B cell (primary cell): ENCODE measurements around the gene PDE4C. TPM values are rescaled to one million over a fixed set of nuclear protein-coding genes. Genes with fewer than 3 reads are reported as not detected.

Experiments used
- ATAC-seq: fragments of 200-7000 bp; cut with Tn5 transposase; one replicate; pipeline ENCODE4 v1.10.0; 2021; ENCODE audit warnings: low read depth, mild to moderate bottlenecking, moderate number of reproducible peaks, moderate library complexity
- CTCF ChIA-PET: fragments of 350-600 bp; sonication (Branson Sonifier 250); formaldehyde crosslinking; loops from one replicate; lab custom pipeline; 2021; ENCODE audit warnings: antibody characterized with exemption, inconsistent platforms; lab: Charles Lee
- POLR2A ChIA-PET: fragments of 350-600 bp; sonication (Branson Sonifier 250); formaldehyde crosslinking; loops from one replicate; lab custom pipeline; 2021; ENCODE audit warnings: antibody characterized with exemption; lab: Charles Lee
- DNase-seq: peaks from one replicate; pipeline ENCODE4 v3.0.0; 2013
- H2AFZ ChIP-seq: 2 replicates; pipeline ENCODE4 v1.6.1; 2012; ENCODE audit warnings: mild to moderate bottlenecking, low read depth, low read length; ENCODE audit not compliant: insufficient read depth, poor library complexity, severe bottlenecking
- H3K27ac ChIP-seq, 2 donors: 1 replicate in 1 of 2; 2 replicates in 1 of 2; pipeline ENCODE4 v1.5.1; 2012 to 2013; ENCODE audit warnings: low read length in 2 of 2, mild to moderate bottlenecking in 2 of 2, moderate library complexity in 1 of 2
- H3K27me3 ChIP-seq, 4 experiments: fragments of 200-600 bp in 1 of 4; sonication (generic) in 1 of 4; replicated peaks in 1 of 4; 1 replicate in 2 of 4; 2 replicates in 2 of 4; pipeline versions ENCODE4 v1.6.1 to v1.7.0; 2013 to 2016; ENCODE audit warnings: low read length in 3 of 4, mild to moderate bottlenecking in 2 of 4, mixed read lengths in 1 of 4, moderate library complexity in 1 of 4; ENCODE audit not compliant: insufficient read depth in 4 of 4, control insufficient read depth in 3 of 4; ENCODE audit errors: control extremely low read depth in 1 of 4
- H3K36me3 ChIP-seq, 2 experiments: replicated peaks in 1 of 2; 1 replicate in 1 of 2; 2 replicates in 1 of 2; pipeline versions ENCODE4 v1.6.1 to v1.7.1; 2013; ENCODE audit warnings: low read length in 1 of 2; ENCODE audit not compliant: insufficient read depth in 2 of 2, control insufficient read depth in 1 of 2; ENCODE audit errors: control extremely low read depth in 1 of 2, extremely low read depth in 1 of 2
- H3K4me1 ChIP-seq, 2 donors: fragments of 200-600 bp in 1 of 2; sonication (generic) in 1 of 2; 1 replicate in 1 of 2; 2 replicates in 1 of 2; pipeline versions ENCODE4 v1.5.1 to v1.6.1; 2013 to 2017; ENCODE audit warnings: low read length in 2 of 2; ENCODE audit not compliant: control insufficient read depth in 2 of 2, insufficient read depth in 2 of 2
- H3K4me2 ChIP-seq: replicated peaks from 2 replicates; pipeline ENCODE3; 2012; ENCODE audit warnings: mild to moderate bottlenecking, low read depth, low read length; ENCODE audit not compliant: poor library complexity, severe bottlenecking
- H3K4me3 ChIP-seq, 5 experiments: fragments of 200-600 bp in 1 of 5; sonication (generic) in 1 of 5; 1 replicate in 3 of 5; 2 replicates in 2 of 5; pipeline versions ENCODE4 v1.5.1 to v1.7.0; 2011 to 2016; ENCODE audit warnings: low read length in 4 of 5, mild to moderate bottlenecking in 4 of 5, low read depth in 2 of 5, control low read depth in 1 of 5, moderate library complexity in 1 of 5; ENCODE audit not compliant: insufficient read depth in 1 of 5; ENCODE audit errors: control extremely low read depth in 1 of 5, extremely low read depth in 1 of 5
- H3K79me2 ChIP-seq: fragments of 200-600 bp; sonication (generic); one replicate; pipeline ENCODE4 v1.6.0; 2016; ENCODE audit warnings: low read length; ENCODE audit not compliant: control insufficient read depth, insufficient read depth
- H3K9ac ChIP-seq: fragments of 200-600 bp; sonication (generic); 2 replicates; pipeline ENCODE4 v1.6.1; 2017; ENCODE audit warnings: mild to moderate bottlenecking, low read length, moderate library complexity
- H3K9me3 ChIP-seq, 3 donors: one replicate each; pipeline versions ENCODE4 v1.6.1 to v1.7.1; 2013; ENCODE audit warnings: low read length in 2 of 3; ENCODE audit not compliant: control insufficient read depth in 2 of 3, insufficient read depth in 1 of 3; ENCODE audit errors: control extremely low read depth in 1 of 3
- H4K20me1 ChIP-seq: 2 replicates; pipeline ENCODE4 v1.6.0; 2012; ENCODE audit warnings: mild to moderate bottlenecking, low read length; ENCODE audit not compliant: insufficient read depth, control insufficient read depth, poor library complexity, severe bottlenecking
- H3K27ac Mint-ChIP-seq: one replicate; pipeline ENCODE4 v1.8.0; 2021; ENCODE audit warnings: mixed read lengths
- H3K27me3 Mint-ChIP-seq: one replicate; pipeline ENCODE4 v1.8.0; 2021; ENCODE audit warnings: mixed read lengths
- H3K4me1 Mint-ChIP-seq: one replicate; pipeline ENCODE4 v1.8.0; 2021; ENCODE audit warnings: mixed read lengths
- H3K4me3 Mint-ChIP-seq: one replicate; pipeline ENCODE4 v1.8.0; 2021; ENCODE audit warnings: mixed read lengths
- H3K9me3 Mint-ChIP-seq: one replicate; pipeline ENCODE4 v1.8.0; 2022; ENCODE audit warnings: mixed read lengths; ENCODE audit not compliant: insufficient read depth
- EZH2 ChIP-seq: IDR thresholded peaks from 2 replicates; pipeline ENCODE4 v1.6.1; 2012; ENCODE audit warnings: borderline replicate concordance, low read depth, mild to moderate bottlenecking, moderate library complexity, low read length; ENCODE audit not compliant: insufficient read depth, poor library complexity, severe bottlenecking
- WGBS: methylation state at CpG from one replicate; pipeline ENCODE4 v1.1.5; 2013; ENCODE audit warnings: missing lambda C conversion rate; ENCODE audit not compliant: insufficient coverage; 5-methylcytosine and 5-hydroxymethylcytosine counted together
- intact Hi-C: fragments of 100-400 bp; cut with micrococcal nuclease; formaldehyde crosslinking; loops from one replicate; pipeline ENCODE4 v1.10.0; 2022
- polyA plus RNA-seq: library from polyadenylated mRNA; depleted of rRNA; stranded (reverse); fragments of >200 nt; gene quantifications from 2 replicates; pipeline ENCODE4 v1.2.3, GENCODE V29; 2012
- total RNA-seq, 2 donors: library from RNA; stranded (reverse); fragments of 120-200 nt in 1 of 2; gene quantifications; 1 replicate in 1 of 2; 2 replicates in 1 of 2; pipeline versions ENCODE4 v1.2.3 to v1.2.4, GENCODE V29; 2013 to 2022
- TF ChIP-seq, protein P1 (sequence below): fragments of 200-600 bp; IDR thresholded peaks from one replicate; pipeline ENCODE4 v1.8.0; 2022; ENCODE audit warnings: antibody characterized with exemption, mild to moderate bottlenecking

Gene PDE4C
- total and polyA plus RNA-seq, 2 donors (not counting 1 experiment from before 2014, with no cell fraction given): not detected

DNA sequence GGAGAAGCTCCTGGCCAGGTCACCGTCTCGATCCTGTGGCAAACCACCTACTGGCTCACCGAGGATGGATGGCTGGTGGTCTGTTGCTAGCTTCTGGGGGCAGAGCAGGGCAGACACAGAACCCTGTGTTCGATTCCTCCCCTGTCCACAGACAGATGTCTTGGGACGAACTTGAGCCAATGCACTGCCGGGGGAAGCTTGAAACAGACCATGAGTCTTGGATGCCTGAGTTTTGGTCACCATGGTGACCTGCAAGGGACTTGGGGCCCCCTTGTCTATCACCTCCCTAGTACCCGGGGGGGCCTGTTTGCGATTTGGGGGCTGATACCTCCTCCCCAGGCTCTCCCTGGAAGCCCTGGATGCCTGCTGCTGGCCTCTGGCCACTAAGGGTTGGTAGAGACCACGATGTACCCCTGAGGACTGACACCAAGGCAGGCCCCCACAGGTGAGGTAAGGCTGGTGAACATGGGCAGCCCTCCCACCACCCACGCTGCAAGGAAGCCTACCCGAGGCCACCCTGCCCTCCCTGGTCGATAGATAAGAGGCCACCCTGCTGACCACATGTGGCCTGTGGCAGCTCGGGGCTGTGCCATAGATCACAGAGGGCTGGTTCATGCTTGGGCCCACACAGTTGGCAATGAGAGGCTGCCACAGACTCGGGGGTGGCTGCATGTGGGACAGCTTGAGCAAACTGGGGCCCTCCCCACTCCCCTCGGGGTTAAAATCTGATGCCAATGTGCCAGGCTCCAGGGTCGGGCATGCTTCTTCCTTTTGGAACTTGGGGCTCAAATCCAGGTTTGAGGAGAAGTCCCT, 37.3 kb upstream of the PDE4C start:
- Histone ChIP-seq H3K9me3 (no peaks in the 10 kb centered on the region), H3K4me2 (no peak overlapping the region), H2AFZ (no peak overlapping the region), H3K27ac (no peak overlapping the region), H3K79me2 (peaks cover 80% of the 10 kb centered on the region), H4K20me1 (peaks cover 97% of the 10 kb centered on the region), H3K9ac (no peak overlapping the region), H3K36me3 (peaks cover 0 to 64% of the 10 kb centered on the region in 2 experiments), H3K4me3 (no peak overlapping the region), H3K4me1 (no peaks in the 10 kb centered on the region), H3K27me3 (no peaks in the 10 kb centered on the region)
- no peak for TF ChIP-seq EZH2
- TF ChIP-seq, protein P1, sequence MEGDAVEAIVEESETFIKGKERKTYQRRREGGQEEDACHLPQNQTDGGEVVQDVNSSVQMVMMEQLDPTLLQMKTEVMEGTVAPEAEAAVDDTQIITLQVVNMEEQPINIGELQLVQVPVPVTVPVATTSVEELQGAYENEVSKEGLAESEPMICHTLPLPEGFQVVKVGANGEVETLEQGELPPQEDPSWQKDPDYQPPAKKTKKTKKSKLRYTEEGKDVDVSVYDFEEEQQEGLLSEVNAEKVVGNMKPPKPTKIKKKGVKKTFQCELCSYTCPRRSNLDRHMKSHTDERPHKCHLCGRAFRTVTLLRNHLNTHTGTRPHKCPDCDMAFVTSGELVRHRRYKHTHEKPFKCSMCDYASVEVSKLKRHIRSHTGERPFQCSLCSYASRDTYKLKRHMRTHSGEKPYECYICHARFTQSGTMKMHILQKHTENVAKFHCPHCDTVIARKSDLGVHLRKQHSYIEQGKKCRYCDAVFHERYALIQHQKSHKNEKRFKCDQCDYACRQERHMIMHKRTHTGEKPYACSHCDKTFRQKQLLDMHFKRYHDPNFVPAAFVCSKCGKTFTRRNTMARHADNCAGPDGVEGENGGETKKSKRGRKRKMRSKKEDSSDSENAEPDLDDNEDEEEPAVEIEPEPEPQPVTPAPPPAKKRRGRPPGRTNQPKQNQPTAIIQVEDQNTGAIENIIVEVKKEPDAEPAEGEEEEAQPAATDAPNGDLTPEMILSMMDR: no peak
- 90% methylated on average over 16 of the region's 16 CpGs for WGBS
- Mint-ChIP-seq H3K27ac (no peak overlapping the region), H3K4me1 (peaks cover 1% of the 10 kb centered on the region), H3K4me3 (no peak overlapping the region), H3K9me3 (no peaks in the 10 kb centered on the region), H3K27me3 (no peaks in the 10 kb centered on the region)
- intact Hi-C loops: no loop called here
- ChIA-PET POLR2A (no interaction called here), CTCF (interaction anchor here (1.4 to 1.8 kb wide), 3 partner anchors 9 to 16 kb away, joined by 5 to 9 read pairs (median 5); no protein-coding TSS in a partner anchor)
- DNase-seq (peak; percentile 52), ATAC-seq (no peak)

DNA sequence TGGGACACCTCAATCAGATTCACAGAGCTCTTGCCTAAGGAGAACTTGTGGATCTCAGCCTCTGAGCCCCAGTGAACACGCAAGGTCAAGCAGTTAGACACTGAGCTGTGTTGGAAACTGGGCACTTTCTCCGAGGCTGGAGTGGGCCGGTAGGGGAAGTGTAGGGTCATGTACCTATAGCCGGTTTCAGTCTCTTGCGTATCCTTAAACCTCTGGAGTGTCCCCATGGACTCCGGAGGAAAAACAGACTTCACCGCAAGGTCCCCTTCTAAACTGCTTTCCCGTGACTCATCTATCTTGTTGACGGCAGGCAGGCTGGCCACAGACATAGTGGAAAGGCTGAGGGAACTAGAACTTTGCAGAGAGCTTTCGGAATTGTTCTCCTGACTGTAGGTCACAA, 36.7 kb upstream of the PDE4C start:
- no peak overlapping the region for H3K9ac ChIP-seq
- Mint-ChIP-seq H3K9me3 (no peaks in the 10 kb centered on the region), H3K27ac (no peak overlapping the region), H3K27me3 (no peaks in the 10 kb centered on the region), H3K4me3 (no peak overlapping the region), H3K4me1 (peaks cover 1% of the 10 kb centered on the region)
- TF ChIP-seq, protein P1: no peak
- no peak for TF ChIP-seq EZH2
- no peaks in the 10 kb centered on the region for H3K27me3 ChIP-seq
- peaks cover 93% of the 10 kb centered on the region for H4K20me1 ChIP-seq
- H3K27ac ChIP-seq: no peak overlapping the region
- H3K79me2 ChIP-seq: peaks cover 75% of the 10 kb centered on the region
- H3K4me2 ChIP-seq: no peak overlapping the region
- no peak for ATAC-seq
- no peak overlapping the region for H2AFZ ChIP-seq
- 96% methylated on average over 10 of the region's 10 CpGs for WGBS
- CTCF ChIA-PET: interaction anchor here (0.6 to 1.8 kb wide), 5 partner anchors 8 to 149 kb away, joined by 3 to 9 read pairs (median 5); no protein-coding TSS in a partner anchor
- POLR2A ChIA-PET: interaction anchor here (0.5 to 1.3 kb wide), 2 partner anchors 58 to 174 kb away, joined by 3 to 4 read pairs; partner anchors contain the start of gene RAB3A
- no peaks in the 10 kb centered on the region for H3K4me1 ChIP-seq
- H3K4me3 ChIP-seq: no peak overlapping the region
- no peaks in the 10 kb centered on the region for H3K9me3 ChIP-seq
- intact Hi-C loops: no loop called here
- peaks cover 0 to 58% of the 10 kb centered on the region in 2 experiments for H3K36me3 ChIP-seq
- DNase-seq: no peak
